NCI-H446 treated with DMSO at 0.1 percent for 48 hours (cell line): Measurements from ENCODE around the gene CHSY1.

Source experiments
- DNase-seq: peaks from one replicate; lab custom pipeline; 2025; lab: John Stamatoyannopoulos, UW

Gene CHSY1

GRCh38 chr15:101269479-101270223 is 17.8 kb upstream of the CHSY1 start:
- no peak for DNase-seq

- DNase-seq = no peak
Observed at GRCh38 chr15:101267320-101268104, 15.7 kb upstream of the CHSY1 start.

GRCh38 chr15:101266787-101267186 is 14.9 kb upstream of the CHSY1 start:
- DNase-seq = no peak

GRCh38 chr15:101266034-101266433 is 14.2 kb upstream of the CHSY1 start:
- DNase-seq = no peak

- no peak for DNase-seq
Observed at GRCh38 chr15:101264911-101265641, 13.2 kb upstream of the CHSY1 start.

GRCh38 chr15:101264011-101264410 is 12.2 kb upstream of the CHSY1 start:
- DNase-seq = no peak

GRCh38 chr15:101262551-101262950 is 10.7 kb upstream of the CHSY1 start:
- DNase-seq = no peak

- DNase-seq = peak; percentile 5
Observed at GRCh38 chr15:101258238-101259144, 6.6 kb upstream of the CHSY1 start.

GRCh38 chr15:101256757-101257156 is 4.9 kb upstream of the CHSY1 start:
- DNase-seq = no peak

- DNase-seq = peak; percentile 24
Observed at GRCh38 chr15:101255615-101256241, 3.9 kb upstream of the CHSY1 start.

- DNase-seq = no peak
Observed at GRCh38 chr15:101255051-101255395, 3.2 kb upstream of the CHSY1 start.

GRCh38 chr15:101254157-101255050 is 2.6 kb upstream of the CHSY1 start:
- DNase-seq = no peak

GRCh38 chr15:101252836-101253235 is 988 bp upstream of the CHSY1 start:
- DNase-seq = no peak

GRCh38 chr15:101250873-101251829 is 697 bp downstream of the CHSY1 start:
- DNase-seq = no peak

GRCh38 chr15:101250341-101250831 is 1.5 kb downstream of the CHSY1 start:
- DNase-seq = peak; percentile 49

GRCh38 chr15:101248274-101248673 is 3.6 kb downstream of the CHSY1 start:
- no peak for DNase-seq

- no peak for DNase-seq
Observed at GRCh38 chr15:101246824-101247745, 4.8 kb downstream of the CHSY1 start.

- DNase-seq = no peak
Observed at GRCh38 chr15:101246391-101246790, 5.5 kb downstream of the CHSY1 start.
